Omental fat pad (tissue), 4 donors: Measurements from ENCODE around the gene TRIM46. TPM values are rescaled to one million over a fixed set of nuclear protein-coding genes. Genes with fewer than 3 reads are reported as not detected.
"Not testable (repeated sequence)": the region's sequence is repeated elsewhere in the genome, so short reads cannot be mapped to it uniquely, and the experiment has no call there.

Experiments
- ATAC-seq: fragments of 150-250 bp; one replicate; pipeline ENCODE4 v1.9.1; 2016; ENCODE audit warnings: mild to moderate bottlenecking, moderate library complexity; ENCODE audit not compliant: low FRiP score
- DNase-seq: peaks from one replicate; pipeline ENCODE4 v3.0.0-alpha.2; 2019; ENCODE audit warnings: low spot score
- CTCF ChIP-seq, 3 donors: fragments of 450-650 bp; IDR thresholded peaks; one replicate each; pipeline ENCODE4 v1.5.1; 2016 to 2017; ENCODE audit warnings: antibody characterized with exemption in 3 of 3, mild to moderate bottlenecking in 3 of 3, moderate library complexity in 2 of 3
- total RNA-seq, 4 donors: library from RNA; depleted of rRNA; stranded (reverse); fragments of >200 nt; gene quantifications; one replicate each; pipeline ENCODE4 v1.1.0, GENCODE V29; 2016

The TRIM46 gene
- total RNA-seq, 4 donors from 2014 or later: 0.36 to 1.4 (median 1.1) TPM

- no peak for ATAC-seq
- TF ChIP-seq CTCF (IDR thresholded peaks at IDR 0.05): no peak
- DNase-seq: no peak
Observed at GRCh38 chr1:155166051-155166470, 7.6 kb upstream of the TRIM46 start.

GRCh38 chr1:155166471-155167165, 7.0 kb upstream of the TRIM46 start:
- ATAC-seq (no peak), DNase-seq (no peak)
- no peak for TF ChIP-seq CTCF (IDR thresholded peaks at IDR 0.05)

GRCh38 chr1:155167166-155168104, 6.2 kb upstream of the TRIM46 start:
- peak in 1 of 3 donors; percentile 77 for TF ChIP-seq CTCF (IDR thresholded peaks at IDR 0.05)
- ATAC-seq (peak; percentile 64), DNase-seq (peak; percentile 73)

GRCh38 chr1:155168105-155168445, 5.6 kb upstream of the TRIM46 start:
- ATAC-seq, DNase-seq: not testable (repeated sequence)

- no peak for TF ChIP-seq CTCF (IDR thresholded peaks at IDR 0.05)
- no peak for ATAC-seq
- DNase-seq: no peak
Observed at GRCh38 chr1:155168456-155169210, 5.0 kb upstream of the TRIM46 start.

- no peak for ATAC-seq
- TF ChIP-seq CTCF (IDR thresholded peaks at IDR 0.05): no peak
- DNase-seq: no peak
Observed at GRCh38 chr1:155169541-155169940, 4.1 kb upstream of the TRIM46 start.
